Ishikawa (cell line): ENCODE measurements around the gene CTTNBP2NL.

Source experiments
- CEBPB ChIP-seq: IDR thresholded peaks from 2 replicates; pipeline ENCODE4 v1.6.1; 2012
- CREB1 ChIP-seq: IDR thresholded peaks from 2 replicates; pipeline ENCODE4 v1.6.1; 2012; ENCODE audit warnings: low read depth
- EP300 ChIP-seq: IDR thresholded peaks from 2 replicates; pipeline ENCODE4 v1.6.1; 2012; ENCODE audit warnings: borderline replicate concordance
- FOXM1 ChIP-seq: IDR thresholded peaks from 2 replicates; pipeline ENCODE4 v1.6.1; 2012; ENCODE audit warnings: low read depth, borderline replicate concordance
- MAX ChIP-seq: IDR thresholded peaks from 2 replicates; pipeline ENCODE4 v1.6.1; 2012
- NFIC ChIP-seq: IDR thresholded peaks from 2 replicates; pipeline ENCODE4 v1.6.1; 2012
- RAD21 ChIP-seq: IDR thresholded peaks from 2 replicates; pipeline ENCODE4 v1.6.1; 2012; ENCODE audit warnings: low read depth
- REST ChIP-seq: IDR thresholded peaks from 2 replicates; pipeline ENCODE4 v1.6.1; 2012; ENCODE audit warnings: low read depth, mild to moderate bottlenecking
- TAF1 ChIP-seq: IDR thresholded peaks from 2 replicates; pipeline ENCODE4 v1.6.1; 2012; ENCODE audit warnings: low read depth, mild to moderate bottlenecking
- TCF12 ChIP-seq: IDR thresholded peaks from 2 replicates; pipeline ENCODE4 v1.6.1; 2012; ENCODE audit warnings: low read depth
- USF1 ChIP-seq: IDR thresholded peaks from 2 replicates; pipeline ENCODE4 v1.6.1; 2012
- YY1 ChIP-seq: IDR thresholded peaks from 2 replicates; pipeline ENCODE4 v1.6.1; 2012; ENCODE audit warnings: low read depth
- ZBTB7A ChIP-seq: IDR thresholded peaks from 2 replicates; pipeline ENCODE4 v1.6.1; 2012; ENCODE audit warnings: low read depth

GRCh38 chr1:112397841-112398240, 1.8 kb downstream of the CTTNBP2NL start:
- TF ChIP-seq USF1 (no peak), REST (no peak), RAD21 (no peak), MAX (no peak), CEBPB (no peak), EP300 (no peak), ZBTB7A (no peak), FOXM1 (no peak), YY1 (no peak), NFIC (no peak), TAF1 (no peak), TCF12 (no peak), CREB1 (no peak)
